K562 (cell line): ENCODE measurements around the gene TRIM27. TPM values are rescaled to one million over a fixed set of nuclear protein-coding genes. Genes with fewer than 3 reads are reported as not detected.
A peak's percentile ranks its signal among the peaks of the same experiment; 100 is the strongest.

Source experiments
- ATAC-seq: fragments of 200-7000 bp; cut with Tn5 transposase; 3 replicates; pipeline ENCODE4 v1.9.1; 2020; ENCODE audit warnings: moderate library complexity
- BruUV-seq: library from RNA; stranded (reverse); fragments of 400-500 nt; replicated peaks from 2 replicates; lab custom pipeline; 2021; lab: Mats Ljungman, UMichigan
- CTCF ChIA-PET: fragments of 300-600 bp; formaldehyde crosslinking; extraction: SDS; loops from one replicate; lab custom pipeline; 2021; ENCODE audit warnings: low intra/inter-chr PET ratio; lab: Yijun Ruan, JAX
- POLR2A ChIA-PET: fragments of 300-600, 350-650 bp; sonication (Branson Sonifier 250); formaldehyde crosslinking; extraction: SDS; loops from one replicate; lab custom pipeline; 2021; ENCODE audit warnings: antibody characterized with exemption, inconsistent platforms; lab: Yijun Ruan, JAX
- DNase-seq, 4 experiments: peaks; one replicate each; pipeline versions ENCODE4 v3.0.0 to v3.0.0-alpha.2; 2011 to 2018; ENCODE audit warnings: low spot score in 3 of 4, mixed read lengths in 3 of 4; ENCODE audit errors: extremely low read depth in 1 of 4
- FAIRE-seq: peaks from 2 replicates; lab custom pipeline; 2011; peaks lifted over from hg19 to GRCh38; lab: Jason Lieb, UNC
- H2AFZ ChIP-seq: 2 replicates; pipeline ENCODE4 v1.6.0; 2011; ENCODE audit warnings: low read depth, low read length, control low read depth, inconsistent platforms
- H3K27ac ChIP-seq: fragments of 200-600 bp; 3 replicates; pipeline ENCODE4 v1.8.0; 2011; ENCODE audit warnings: low read depth, mild to moderate bottlenecking, control low read depth, inconsistent platforms, low read length, moderate library complexity, mixed read lengths; ENCODE audit errors: extremely low read depth
- H3K27me3 ChIP-seq, 2 experiments: fragments of 300-600 bp in 1 of 2; 2 replicates in 1 of 2; 3 replicates in 1 of 2; pipeline versions ENCODE4 v1.6.0 to v1.8.0; 2011; ENCODE audit warnings: inconsistent platforms in 2 of 2, low read length in 2 of 2, mild to moderate bottlenecking in 1 of 2, mixed read lengths in 1 of 2, moderate library complexity in 1 of 2; ENCODE audit not compliant: control insufficient read depth in 2 of 2, insufficient read depth in 2 of 2
- H3K36me3 ChIP-seq: fragments of 300-600 bp; 3 replicates; pipeline ENCODE4 v1.8.0; 2011; ENCODE audit warnings: mild to moderate bottlenecking, low read length, inconsistent platforms; ENCODE audit not compliant: control insufficient read depth, insufficient read depth
- H3K4me1 ChIP-seq, 2 experiments: fragments of 200-600 bp in 1 of 2; replicated peaks in 1 of 2; 2 replicates in 1 of 2; 3 replicates in 1 of 2; pipeline versions ENCODE4 v1.5.1 to v1.8.0; 2011; ENCODE audit warnings: inconsistent platforms in 2 of 2, low read length in 2 of 2, mild to moderate bottlenecking in 1 of 2, mixed read lengths in 1 of 2, moderate library complexity in 1 of 2; ENCODE audit not compliant: control insufficient read depth in 2 of 2, insufficient read depth in 2 of 2
- H3K4me2 ChIP-seq: 2 replicates; pipeline ENCODE4 v1.6.1; 2011; ENCODE audit warnings: low read length, control low read depth, inconsistent platforms, mixed read lengths; ENCODE audit not compliant: insufficient read depth
- H3K4me3 ChIP-seq: fragments of 200-600 bp; sonication (generic), shearing (Covaris generic); 2 replicates; pipeline ENCODE4 v1.5.1; 2016; ENCODE audit warnings: control low read depth, inconsistent platforms
- H3K79me2 ChIP-seq: fragments of 200-600 bp; 3 replicates; pipeline ENCODE4 v1.8.0; 2011; ENCODE audit warnings: low read length, inconsistent platforms; ENCODE audit not compliant: control insufficient read depth, insufficient read depth
- H3K9ac ChIP-seq, 2 experiments: 2 replicates each; pipeline versions ENCODE4 v1.6.0 to v1.6.1; 2011; ENCODE audit warnings: low read depth in 2 of 2, low read length in 2 of 2, control low read depth in 1 of 2, inconsistent platforms in 1 of 2, mild to moderate bottlenecking in 1 of 2, mixed read lengths in 1 of 2; ENCODE audit not compliant: insufficient read depth in 1 of 2
- H3K9me1 ChIP-seq: one replicate; pipeline ENCODE4 v1.6.0; 2011; ENCODE audit warnings: inconsistent platforms, mild to moderate bottlenecking, low read length, moderate library complexity; ENCODE audit not compliant: control insufficient read depth, insufficient read depth
- H3K9me3 ChIP-seq: replicated peaks from 2 replicates; pipeline ENCODE4 v1.5.1; 2011; ENCODE audit warnings: low read depth, low read length, inconsistent platforms; ENCODE audit not compliant: control insufficient read depth, insufficient read depth
- H4K20me1 ChIP-seq: replicated peaks from 2 replicates; pipeline ENCODE4 v1.6.1; 2011; ENCODE audit warnings: low read length, inconsistent platforms, mixed read lengths; ENCODE audit not compliant: control insufficient read depth, insufficient read depth
- CREBBP ChIP-seq: IDR thresholded peaks from one replicate; pipeline ENCODE4 v1.6.1; 2012; ENCODE audit warnings: low read depth, mild to moderate bottlenecking, control low read depth, inconsistent platforms, low read length
- HDAC3 ChIP-seq: fragments of 450-650 bp; IDR thresholded peaks from 2 replicates; pipeline ENCODE4 v1.6.1; 2018; ENCODE audit warnings: borderline replicate concordance, mild to moderate bottlenecking, moderate library complexity; ENCODE audit not compliant: partially characterized antibody
- POLR2G ChIP-seq: fragments of 200-400 bp; formaldehyde crosslinking; IDR thresholded peaks from 2 replicates; pipeline ENCODE4 v1.6.1; 2017; ENCODE audit warnings: low read depth, mild to moderate bottlenecking, antibody characterized with exemption, low read length, moderate library complexity
- ZSCAN29 ChIP-seq: fragments of 450-650 bp; IDR thresholded peaks from 2 replicates; pipeline ENCODE4 v1.6.1; 2017
- WGBS: fragments of 100-300 bp; shearing (Covaris generic); methylation state at CpG from one replicate; pipeline ENCODE4 v1.1.6; 2016; ENCODE audit warnings: low coverage, mixed read lengths; ENCODE audit not compliant: insufficient coverage; ENCODE audit errors: missing lambda C conversion rate; 5-methylcytosine and 5-hydroxymethylcytosine counted together
- in situ Hi-C: fragments of 300-500 bp; cut with MboI; formaldehyde crosslinking; loops from 4 replicates; pipeline ENCODE4 v1.15.0; 2018; ENCODE audit warnings: inconsistent platforms, mixed read lengths
- intact Hi-C: fragments of 100-400 bp; cut with micrococcal nuclease; formaldehyde crosslinking; loops from 2 replicates; pipeline ENCODE4 v1.14.2; 2022
- polyA plus RNA-seq, 8 experiments: library from polyadenylated mRNA; depleted of rRNA in 4 of 8; stranded (reverse) in 5 of 8; unstranded in 3 of 8; fragments of >200 nt; fragmentation: Nextera tagmentation in 2 of 8; fragmentation: Illumina TruSeq in 1 of 8; extraction: Ambion mirVana in 2 of 8; extraction: Trizol in 1 of 8; gene quantifications; 2 replicates each; pipeline versions ENCODE4 v1.2.1 to v1.2.3, GENCODE V29; 2011 to 2014; ENCODE audit warnings: inconsistent platforms in 1 of 8, missing spikeins in 1 of 8
- total RNA-seq, 7 experiments: library from RNA; depleted of rRNA in 6 of 7; stranded (reverse); fragments of >200 nt in 6 of 7; fragmentation: Illumina TruSeq in 2 of 7; extraction: Trizol in 2 of 7; gene quantifications; 2 replicates each; pipeline versions ENCODE4 v1.2.1 to v1.2.3, GENCODE V29; 2011 to 2021; ENCODE audit warnings: low replicate concordance in 1 of 7
- TF ChIP-seq, protein P1 (sequence below): IDR thresholded peaks from 2 replicates; pipeline ENCODE4 v1.6.1; 2016; ENCODE audit warnings: missing genetic modification characterization, missing compliant biosample characterization

The TRIM27 gene
- total and polyA plus RNA-seq, 9 of the 15 experiments (the other 6 are each of a cell fraction or from before 2014, with no cell fraction given): 37.7 to 235 (median 122) TPM

GRCh38 chr6:28897369-28897745 lies 26.4 kb downstream of the TRIM27 start:
- Histone ChIP-seq H3K9me1 (no peaks in the 10 kb centered on the region), H3K9me3 (no peaks in the 10 kb centered on the region), H3K27me3 (no peaks in the 10 kb centered on the region), H3K79me2 (peaks cover 10% of the 10 kb centered on the region; the same call in 2 of the 3 replicates), H3K9ac (peak overlapping the region in 1 of 2 experiments; percentile 99; a peak in 3 of 4 replicates), H3K27ac (peak overlapping the region; percentile 98), H3K36me3 (peaks cover 26% of the 10 kb centered on the region), H3K4me2 (peak overlapping the region; percentile 88), H2AFZ (peak overlapping the region; percentile 66), H4K20me1 (no peaks in the 10 kb centered on the region), H3K4me1 (peaks cover 9 to 10% of the 10 kb centered on the region in 2 experiments; a peak in 4 of 5 replicates), H3K4me3 (peak overlapping the region; percentile 49)
- TF ChIP-seq, protein P1, sequence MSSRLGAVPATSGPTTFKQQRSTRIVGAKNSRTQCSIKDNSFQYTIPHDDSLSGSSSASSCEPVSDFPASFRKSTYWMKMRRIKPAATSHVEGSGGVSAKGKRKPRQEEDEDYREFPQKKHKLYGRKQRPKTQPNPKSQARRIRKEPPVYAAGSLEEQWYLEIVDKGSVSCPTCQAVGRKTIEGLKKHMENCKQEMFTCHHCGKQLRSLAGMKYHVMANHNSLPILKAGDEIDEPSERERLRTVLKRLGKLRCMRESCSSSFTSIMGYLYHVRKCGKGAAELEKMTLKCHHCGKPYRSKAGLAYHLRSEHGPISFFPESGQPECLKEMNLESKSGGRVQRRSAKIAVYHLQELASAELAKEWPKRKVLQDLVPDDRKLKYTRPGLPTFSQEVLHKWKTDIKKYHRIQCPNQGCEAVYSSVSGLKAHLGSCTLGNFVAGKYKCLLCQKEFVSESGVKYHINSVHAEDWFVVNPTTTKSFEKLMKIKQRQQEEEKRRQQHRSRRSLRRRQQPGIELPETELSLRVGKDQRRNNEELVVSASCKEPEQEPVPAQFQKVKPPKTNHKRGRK (tag): peak; percentile 30; the same call in 1 of the 2 replicates
- TF ChIP-seq CREBBP (no peak), HDAC3 (peak; percentile 45), ZSCAN29 (0 out of 2 replicates have a peak, but pooled peaks have one; percentile 4), POLR2G (peak; percentile 1; the same call in 1 of the 2 replicates)
- ChIA-PET POLR2A (interaction anchor here (0.6 to 4.8 kb wide), 13 partner anchors 9 to 87 kb away, joined by 3 to 23 read pairs (median 10); partner anchors contain the start of gene TRIM27), CTCF (interaction anchor here (0.7 kb wide), 1 partner anchor 58 kb away, joined by 3 read pairs; no protein-coding TSS in a partner anchor)
- DNase-seq (no peak), ATAC-seq (no peak), FAIRE-seq (no peak)
- intact Hi-C loops (loop anchor here (2.0 kb wide), 1 partner anchor 25 kb away; the partner anchor contains the start of gene TRIM27), in situ Hi-C loops (no loop called here)
- BruUV-seq: no TSS peak
- 15% methylated on average over 1 of the region's 1 CpG for WGBS
